GM18519 (cell line): ENCODE measurements around the gene HNRNPC.
"Not testable (repeated sequence)": the region's sequence is repeated elsewhere in the genome, so short reads cannot be mapped to it uniquely, and the experiment has no call there.

Experiments
- ATAC-seq: cut with Tn5 transposase; IDR thresholded peaks from one replicate; pipeline ENCODE4 v1.9.1; 2021; ENCODE audit warnings: mild to moderate bottlenecking, moderate library complexity; ENCODE audit not compliant: unreplicated experiment, low FRiP score

HNRNPC gene

DNA sequence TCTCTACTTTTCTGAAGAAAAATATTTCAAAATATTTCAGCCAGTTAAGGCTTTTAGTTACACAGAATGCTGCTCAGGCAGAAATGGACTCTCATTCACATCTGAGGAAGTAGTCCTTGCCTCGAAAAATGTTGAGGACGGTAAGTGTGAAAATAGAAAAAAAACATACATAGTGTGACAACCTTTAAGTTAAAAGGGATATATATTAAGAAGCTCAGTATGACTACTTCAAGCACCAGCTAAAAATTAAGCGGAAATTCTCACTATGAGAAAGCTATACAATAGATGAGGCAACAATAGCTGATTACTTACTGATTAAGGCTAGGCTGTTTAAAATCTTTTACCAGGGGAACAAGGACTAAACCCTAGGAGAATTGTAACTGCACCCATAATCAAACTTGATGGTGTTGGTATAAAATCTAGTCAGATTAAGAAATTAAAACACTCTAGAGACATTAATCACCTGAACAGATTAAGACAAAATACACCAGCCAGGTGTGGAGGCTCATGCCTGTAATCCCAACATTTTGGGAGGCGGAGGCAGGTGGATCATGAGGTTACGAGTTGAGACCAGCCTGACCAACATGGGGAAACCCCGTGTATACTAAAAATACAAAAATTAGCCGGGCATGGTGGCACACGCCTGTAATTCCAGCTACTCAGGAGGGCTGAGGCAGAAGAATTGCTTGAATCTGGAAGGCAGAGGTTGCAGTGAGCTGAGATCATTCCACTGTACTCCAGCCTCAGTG is 53.9 kb downstream of the HNRNPC start:
- ATAC-seq, result no peak

DNA sequence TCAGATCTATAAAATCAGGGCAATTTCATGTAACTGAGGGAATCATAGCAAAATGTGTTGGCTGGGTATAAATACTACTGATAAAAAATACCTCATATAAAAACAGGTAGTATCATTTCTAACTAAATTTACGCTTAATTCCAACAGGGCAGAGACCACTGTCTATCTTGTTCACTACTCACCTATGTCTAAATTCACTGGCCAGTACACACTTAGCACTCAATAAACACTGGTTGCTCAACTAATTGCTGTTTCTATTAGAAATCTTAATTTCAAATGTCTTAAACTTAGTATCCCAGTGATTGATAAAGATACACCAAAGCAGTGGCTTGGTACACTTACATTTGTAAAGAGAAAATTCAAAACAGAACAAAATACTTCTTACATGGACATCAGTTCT is 55.6 kb downstream of the HNRNPC start:
- ATAC-seq, result no peak

DNA sequence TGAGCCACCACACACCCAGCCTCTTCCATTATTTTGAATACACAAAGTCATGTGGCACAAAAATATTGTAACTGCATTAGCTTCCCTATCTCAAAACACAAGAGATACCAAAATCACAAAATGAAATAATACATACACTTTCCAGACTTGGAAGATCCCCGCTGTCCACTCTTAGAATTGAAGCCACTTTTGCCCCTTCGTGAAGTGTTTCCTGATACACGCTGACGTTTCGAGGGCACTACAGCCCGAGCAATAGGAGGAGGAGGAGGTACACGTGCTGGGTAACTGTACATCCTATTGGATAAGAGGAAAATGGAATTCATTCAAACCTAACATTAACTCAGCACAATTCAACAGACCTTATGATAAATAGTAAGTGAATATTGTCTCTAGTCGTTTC is 56.4 kb downstream of the HNRNPC start:
- ATAC-seq, result not testable (repeated sequence)

DNA sequence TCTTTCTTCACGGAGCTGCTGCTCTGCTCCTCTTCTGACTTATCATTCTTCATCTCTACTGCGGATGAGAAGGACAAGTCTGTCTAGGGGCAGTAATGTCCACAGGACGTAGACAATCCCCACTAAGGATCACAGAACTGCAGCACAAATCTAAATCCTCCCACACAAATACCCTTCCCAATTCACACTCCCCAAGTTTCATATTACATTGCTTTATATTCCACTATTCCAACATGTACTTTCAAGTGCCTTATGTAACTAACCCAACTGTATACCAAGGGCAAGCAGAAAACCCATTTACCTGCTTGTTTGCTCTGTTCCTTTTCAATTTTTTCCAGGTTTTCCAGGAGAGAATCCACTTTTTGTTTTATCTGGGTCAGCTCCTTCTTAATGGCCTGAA is 57.7 kb downstream of the HNRNPC start:
- no peak for ATAC-seq

DNA sequence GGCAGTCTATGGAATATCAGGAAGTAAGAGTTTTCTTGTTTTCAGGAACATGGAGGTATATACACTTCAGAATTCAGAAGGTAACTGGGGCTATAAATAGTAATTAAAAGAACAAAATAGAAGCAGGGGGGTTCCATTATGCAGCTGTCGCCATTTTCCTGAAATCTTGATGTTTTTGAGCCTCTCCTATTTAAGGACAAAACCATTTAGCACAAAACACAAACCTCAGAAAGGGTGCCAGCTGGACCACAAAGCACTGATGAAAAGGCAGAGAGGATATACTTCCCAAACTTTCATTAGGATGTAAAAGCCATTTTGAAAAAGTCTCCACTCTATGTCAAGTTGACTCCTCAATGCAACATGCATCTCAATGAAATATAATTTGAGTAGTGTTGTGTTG is 59.2 kb downstream of the HNRNPC start:
- no peak for ATAC-seq

DNA sequence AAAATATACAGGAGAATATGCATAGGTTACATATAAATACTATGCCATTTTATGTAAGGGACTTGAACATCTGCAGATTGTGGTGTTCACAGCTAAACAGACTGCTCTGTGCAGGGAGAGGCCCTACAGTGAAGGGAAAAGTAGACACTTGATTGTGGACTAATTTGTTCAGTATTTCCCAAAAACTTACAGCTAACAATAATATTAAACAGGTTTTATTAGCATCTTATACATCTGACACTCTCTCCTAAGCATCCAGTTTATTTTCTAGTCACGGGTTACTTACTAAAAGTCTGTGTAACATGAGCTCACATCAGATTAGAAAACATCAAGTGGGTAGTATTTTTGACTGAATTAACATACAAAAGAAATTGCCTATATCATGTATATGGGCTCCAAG is 60.1 kb downstream of the HNRNPC start:
- no peak for ATAC-seq

DNA sequence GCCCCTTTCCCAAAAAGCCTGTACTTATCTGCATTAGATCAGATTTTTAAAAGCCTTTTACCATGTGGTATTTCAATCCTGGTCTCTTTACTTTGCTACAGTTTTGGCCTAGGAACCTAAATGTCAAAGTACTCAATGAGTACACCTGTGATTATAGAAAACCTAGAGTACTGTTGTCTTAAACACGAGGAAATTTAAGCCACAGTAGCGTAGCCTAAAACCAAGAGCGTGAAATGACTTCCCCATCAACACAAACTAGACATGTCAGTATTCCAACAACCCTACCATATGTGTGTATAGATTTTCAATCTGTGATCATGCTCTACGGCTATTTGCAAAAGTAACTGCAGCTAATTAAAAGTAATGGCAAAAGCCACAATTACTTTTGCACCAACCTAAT is 60.7 kb downstream of the HNRNPC start:
- ATAC-seq, result no peak

DNA sequence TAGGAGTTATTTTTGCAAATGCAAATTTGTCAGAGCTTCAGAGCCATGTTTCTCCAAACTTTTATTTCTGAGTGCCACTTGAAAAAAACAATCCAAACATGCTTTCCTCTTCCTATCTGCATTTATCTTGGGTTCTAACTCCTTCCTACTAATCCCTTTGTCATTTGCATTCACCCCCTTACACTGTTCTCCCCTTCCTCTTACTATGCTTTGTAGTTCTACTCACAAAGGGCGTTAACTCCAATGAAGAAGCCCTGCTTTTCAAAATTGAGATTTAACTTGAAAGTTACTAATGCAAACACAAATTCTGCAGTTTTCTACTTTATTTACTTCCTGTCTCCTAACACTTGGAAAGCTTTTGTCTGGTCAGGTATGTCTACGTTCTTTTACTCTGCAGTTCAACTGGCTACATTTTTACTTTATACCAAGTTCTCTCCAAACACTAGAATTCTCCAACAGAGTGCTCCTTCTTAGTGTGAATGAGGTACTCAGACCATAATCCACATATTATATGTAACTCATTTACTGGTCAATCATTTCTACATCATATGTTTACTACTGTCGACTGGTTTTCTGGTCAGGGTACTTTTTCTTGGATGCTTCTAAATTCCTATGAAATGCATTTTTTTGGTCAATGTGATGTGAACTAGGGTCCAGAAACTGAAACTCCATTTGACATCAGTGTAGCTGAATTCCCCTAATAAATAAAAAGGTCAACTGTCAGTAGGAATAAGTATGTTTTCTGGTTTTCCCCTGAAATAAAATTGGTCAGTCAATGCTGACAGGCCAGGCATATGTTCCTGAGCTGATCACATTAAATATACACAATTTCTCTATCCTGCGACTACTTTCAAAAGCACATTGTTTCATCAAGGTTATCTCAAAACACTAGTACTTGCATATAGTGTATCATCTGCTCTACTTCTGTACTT is 62.2 kb downstream of the HNRNPC start:
- ATAC-seq, result no peak

DNA sequence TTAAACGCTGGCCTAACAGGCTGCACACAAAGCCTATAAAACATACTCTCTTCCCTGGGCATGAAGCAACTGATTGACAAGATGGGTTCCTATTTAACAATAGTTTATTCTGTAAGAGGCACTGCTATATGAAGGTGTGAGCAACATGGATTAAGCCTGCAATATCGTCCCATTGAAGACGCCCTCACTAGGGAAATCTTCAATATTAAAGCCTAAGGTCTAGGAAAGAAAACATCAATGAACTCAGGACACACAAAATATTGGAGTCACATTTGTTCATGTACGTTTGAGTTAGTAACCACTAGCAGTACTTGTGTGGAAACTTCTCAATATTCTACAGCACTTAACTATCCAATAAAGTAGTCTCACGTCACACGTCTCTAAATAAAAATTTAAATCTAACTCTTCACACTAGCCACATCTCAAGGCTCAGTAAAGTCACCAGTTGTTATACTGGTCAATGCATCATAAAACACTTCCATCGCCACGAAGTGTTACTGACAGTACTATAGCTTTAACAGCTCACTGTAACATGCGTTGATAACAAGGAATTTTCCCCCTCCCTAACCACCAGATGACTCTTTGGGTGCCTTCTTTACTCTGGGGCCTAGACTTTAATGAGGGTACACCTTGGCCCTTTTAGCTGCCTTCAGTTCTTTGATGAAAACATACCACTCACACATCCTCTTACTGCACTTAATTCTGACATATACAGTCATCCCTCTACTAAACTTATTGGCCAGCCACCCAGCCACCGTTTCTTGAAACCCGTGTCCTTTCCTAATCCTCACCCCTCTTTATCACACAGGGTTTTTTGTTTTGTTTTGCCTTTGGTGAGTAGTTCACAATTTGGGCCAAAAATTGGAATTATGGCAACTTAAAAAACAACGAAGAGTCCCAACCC is 63.3 kb downstream of the HNRNPC start:
- no peak for ATAC-seq

DNA sequence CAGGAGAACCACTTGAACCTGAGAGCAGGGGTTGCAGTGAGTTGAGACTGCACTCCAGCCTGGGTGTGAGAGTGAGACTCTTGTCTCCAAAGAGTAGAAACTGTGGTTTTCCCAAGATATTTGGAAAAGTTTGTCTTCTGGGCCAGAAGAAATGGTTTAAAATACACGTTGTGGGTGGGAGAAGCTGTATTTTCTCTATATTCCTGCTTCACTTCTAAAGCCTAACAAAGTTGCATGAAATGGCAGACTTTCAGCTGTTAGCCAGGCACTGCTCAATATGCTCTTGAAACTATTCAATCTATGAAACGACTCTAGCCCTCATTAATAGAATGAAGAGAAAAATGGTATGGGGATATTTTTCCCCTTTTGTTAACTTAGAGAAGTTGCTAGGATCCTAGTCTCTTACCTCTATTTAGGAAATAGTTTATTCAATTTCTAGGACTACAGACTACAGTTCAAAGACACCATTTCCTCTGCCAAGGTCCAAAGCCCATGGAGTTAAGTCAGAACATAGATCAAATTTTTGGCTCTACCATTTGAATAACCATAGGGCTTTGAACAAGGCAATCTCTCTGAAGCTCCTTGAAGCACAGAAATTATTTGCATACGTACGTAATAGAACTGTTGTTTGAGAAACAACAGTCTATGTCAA is 64.1 kb downstream of the HNRNPC start:
- ATAC-seq, result no peak

DNA sequence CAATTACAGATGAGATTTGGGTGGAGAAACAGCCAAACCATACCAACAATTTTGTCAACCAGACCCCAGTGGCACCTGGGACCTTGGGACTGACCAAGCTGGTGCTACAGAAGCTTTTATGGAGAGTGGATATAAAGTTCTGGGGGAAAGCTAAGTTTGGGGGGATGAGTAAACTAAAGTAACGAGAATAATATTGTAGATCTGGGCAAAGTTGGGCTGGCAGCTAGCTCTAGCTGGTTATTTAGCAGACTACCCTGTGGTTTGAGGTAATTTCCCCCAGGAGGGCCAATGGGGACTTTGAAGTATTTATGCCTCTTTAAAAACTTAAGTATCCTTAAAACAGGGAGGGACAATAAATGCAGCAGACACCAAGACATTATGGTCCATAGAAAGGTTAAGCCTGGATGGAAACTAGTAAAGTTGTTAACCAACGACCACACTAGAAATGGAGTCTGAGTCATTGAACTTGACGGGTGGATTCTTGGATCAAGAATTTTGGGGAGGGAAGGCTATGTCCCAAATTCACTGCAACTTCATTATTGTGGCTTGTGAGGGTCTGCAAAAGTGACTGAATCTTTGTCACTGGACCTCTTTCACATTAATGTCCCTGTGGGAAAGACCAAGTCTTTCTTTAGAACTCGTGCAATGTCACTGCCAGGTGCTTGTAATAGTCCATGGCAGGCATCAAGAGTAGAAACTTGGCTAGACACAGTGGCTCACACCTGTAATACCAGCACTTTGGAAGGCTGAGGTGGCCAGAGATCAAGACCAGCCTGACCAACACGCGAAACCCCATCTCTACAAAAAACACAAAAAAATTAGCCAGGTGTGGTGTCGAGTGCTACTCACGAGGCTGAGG is 64.8 kb downstream of the HNRNPC start:
- no peak for ATAC-seq

DNA sequence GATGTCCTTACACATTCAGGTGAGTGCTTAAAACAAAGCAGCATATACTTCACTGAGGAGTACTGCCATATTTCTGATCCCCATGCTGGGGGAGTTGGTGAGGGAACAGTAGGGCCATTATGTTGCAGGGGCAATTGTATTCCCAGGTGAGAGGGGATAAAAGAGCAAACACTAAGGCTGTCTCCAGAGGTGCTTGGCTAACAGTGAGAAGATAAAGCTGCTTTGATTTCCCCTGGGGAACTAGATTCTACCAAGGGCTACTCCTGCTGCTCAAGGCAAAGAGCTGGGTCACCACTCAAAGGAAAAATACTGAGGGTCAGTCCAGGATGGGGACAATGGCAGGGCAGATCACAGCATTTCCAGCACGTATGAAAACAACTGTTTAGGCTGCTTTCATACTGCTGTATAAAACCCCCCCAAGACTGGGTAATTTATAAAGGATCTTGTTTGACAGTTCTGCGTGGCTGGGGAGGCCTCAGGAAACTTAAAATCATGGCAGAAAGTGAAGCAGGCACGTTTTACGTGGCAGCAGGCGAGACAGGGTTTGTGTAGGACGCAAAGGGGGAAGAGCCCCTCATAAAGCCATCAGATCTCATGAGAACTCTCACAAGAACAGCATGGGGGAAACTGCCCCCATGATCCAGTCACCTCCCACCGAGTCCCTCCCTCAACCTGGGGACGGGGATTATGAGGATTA is 65.6 kb downstream of the HNRNPC start:
- ATAC-seq, result no peak

DNA sequence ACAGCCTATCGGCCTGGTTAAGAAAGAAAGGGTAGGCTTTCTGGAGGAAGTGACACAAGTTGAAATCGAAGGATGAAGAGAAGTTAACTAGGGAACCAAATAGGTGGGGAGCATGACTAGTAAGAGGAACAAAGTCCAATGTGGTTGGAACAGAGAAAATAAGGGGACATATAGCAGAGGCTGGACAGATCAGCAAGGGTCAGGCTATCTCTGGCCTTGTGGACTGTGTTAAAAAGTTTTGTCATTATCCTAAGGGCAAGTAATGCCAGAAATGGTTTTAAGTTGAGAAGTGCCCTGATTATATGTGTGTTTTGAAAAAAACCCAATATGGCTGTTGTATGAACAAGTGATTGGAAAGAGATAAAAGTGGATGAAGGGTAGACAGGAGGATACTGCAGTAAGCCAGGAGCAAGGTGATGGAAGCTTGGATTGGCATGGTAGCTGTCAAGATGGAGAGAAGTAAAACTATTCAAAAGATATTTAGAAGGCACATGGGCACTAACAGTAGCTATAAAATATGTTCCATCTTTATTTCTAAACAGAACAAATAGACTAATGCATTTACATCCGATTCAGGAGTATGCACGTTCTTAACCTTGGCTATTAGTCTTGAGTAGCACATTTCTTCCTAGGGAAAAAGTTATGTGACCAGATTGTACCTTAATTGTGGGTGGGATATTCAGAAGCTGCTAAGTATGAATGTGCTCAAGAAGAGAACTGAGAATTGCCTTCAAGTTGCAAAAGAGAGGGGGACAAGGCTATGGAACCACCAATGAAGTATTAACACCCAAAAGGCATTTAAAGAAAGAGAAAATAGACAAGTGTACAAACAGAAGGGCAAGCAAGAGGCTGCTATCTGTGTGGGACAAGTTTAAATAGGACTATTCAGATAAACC is 66.5 kb downstream of the HNRNPC start:
- no peak for ATAC-seq

DNA sequence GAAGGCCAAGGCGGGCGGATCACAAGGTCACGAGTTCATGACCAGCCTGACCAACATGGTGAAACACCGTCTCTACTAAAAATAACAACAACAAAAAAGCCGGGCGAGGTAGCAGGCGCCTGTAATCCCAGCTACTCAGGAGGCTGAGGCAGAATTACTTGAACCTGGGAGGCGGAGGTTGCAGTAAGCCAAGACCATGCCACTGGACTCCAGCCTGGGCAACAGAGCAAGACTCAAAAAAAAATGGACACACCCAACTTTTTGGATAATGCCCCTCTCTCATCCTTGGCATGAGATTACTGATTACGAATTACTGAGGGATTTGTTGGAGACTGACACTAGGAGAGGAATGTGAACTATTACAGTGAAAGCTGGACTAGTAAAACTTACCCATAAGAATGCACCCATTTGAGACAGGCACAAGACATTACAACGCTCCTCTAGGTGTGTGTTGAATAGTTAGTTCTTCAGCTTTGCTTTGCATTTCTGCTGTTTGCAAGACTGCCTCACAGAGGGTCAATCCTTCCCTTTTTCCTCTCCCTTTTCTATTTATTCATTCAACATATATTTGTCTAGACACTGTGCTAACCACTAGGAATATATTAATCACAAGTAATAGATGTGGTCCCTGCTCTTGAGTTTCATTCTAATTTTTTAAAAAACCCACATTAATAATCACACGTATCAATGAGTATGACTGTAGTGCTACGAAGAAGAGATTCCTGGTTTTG is 67.3 kb downstream of the HNRNPC start:
- ATAC-seq, result no peak

DNA sequence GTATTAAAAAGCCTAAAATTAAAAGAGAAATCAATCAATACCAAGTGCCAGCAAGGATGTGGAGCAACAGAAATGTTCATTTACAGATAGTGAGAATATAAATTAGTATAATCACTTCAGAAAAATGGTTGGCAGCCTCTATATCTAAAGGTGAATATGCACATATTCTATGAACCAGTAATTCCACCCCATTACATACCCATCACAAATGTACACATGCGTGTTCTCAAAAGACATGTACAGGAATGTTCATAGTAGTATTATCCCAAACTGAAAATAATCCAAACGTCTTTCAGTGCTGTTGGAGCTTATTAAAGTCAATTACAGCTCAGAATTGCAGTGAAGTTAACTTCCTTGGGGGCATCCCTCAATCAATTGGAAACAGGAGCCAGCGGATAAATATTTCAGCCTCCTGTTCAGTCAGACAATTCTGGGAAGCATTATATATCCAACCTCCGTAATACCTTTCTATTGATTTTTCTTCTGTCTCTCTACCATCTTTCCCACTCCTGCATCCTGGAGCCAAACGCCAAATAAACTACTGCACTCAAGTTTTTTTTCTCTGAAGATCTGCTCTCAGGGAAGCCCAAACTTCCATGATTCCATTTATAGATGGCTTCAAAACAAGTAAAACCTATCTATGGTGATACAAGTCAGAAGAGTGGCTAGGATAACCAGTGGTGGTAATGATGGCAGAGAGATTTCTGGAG is 68.3 kb downstream of the HNRNPC start:
- no peak for ATAC-seq
